ENCODE results near the gene FDXACB1. TPM values are rescaled to one million over a fixed set of nuclear protein-coding genes. Genes with fewer than 3 reads are reported as not detected.
A peak's percentile ranks its signal among the peaks of the same experiment; 100 is the strongest.

The FDXACB1 gene
- 0.98 and 3.7 TPM in 2 replicates for total RNA-seq (ENCODE audit: low replicate concordance)

- TF ChIP-seq CTCF (IDR thresholded peaks at IDR 0.05; ENCODE audit: insufficient read depth, low read length): peak; percentile 96
- peak within 1 kb of the TSS; percentile 78 for H3K4me3 ChIP-seq (ENCODE audit: low read depth, low read length)
- peak; percentile 98 for DNase-seq (ENCODE audit: low read depth)
These were observed at the start of gene FDXACB1, which contains the start of gene CFAP68 for GRCh38 chr11:111878849-111879636. Gene FDXACB1, minus strand, starts transcription at chr11:111879165. Its CDS starts 33 bp downstream, at chr11:111879132. Gene CFAP68, plus strand, starts transcription at chr11:111879541. Its CDS starts 20 bp downstream, at chr11:111879561.

GRCh38 chr11:111926505-111927391 lies 47.8 kb upstream of the FDXACB1 start:
- peak overlapping the region; percentile 64 for H3K4me3 ChIP-seq (ENCODE audit: low read depth, low read length)
- DNase-seq (ENCODE audit: low read depth): peak; percentile 95
- TF ChIP-seq CTCF (IDR thresholded peaks at IDR 0.05; ENCODE audit: insufficient read depth, low read length): no peak

GRCh38 chr11:111925953-111926352 lies 47.0 kb upstream of the FDXACB1 start:
- no peak overlapping the region for H3K4me3 ChIP-seq (ENCODE audit: low read depth, low read length)
- DNase-seq (ENCODE audit: low read depth): no peak
- TF ChIP-seq CTCF (IDR thresholded peaks at IDR 0.05; ENCODE audit: insufficient read depth, low read length): no peak

- H3K4me3 ChIP-seq (ENCODE audit: low read depth, low read length): no peak overlapping the region
- no peak for DNase-seq (ENCODE audit: low read depth)
- TF ChIP-seq CTCF (IDR thresholded peaks at IDR 0.05; ENCODE audit: insufficient read depth, low read length): no peak
These were observed 45.0 kb upstream of the FDXACB1 start for GRCh38 chr11:111923951-111924350.

GRCh38 chr11:111923351-111923788 lies 44.4 kb upstream of the FDXACB1 start:
- peak; percentile 72 for DNase-seq (ENCODE audit: low read depth)
- peak overlapping the region; percentile 17 for H3K4me3 ChIP-seq (ENCODE audit: low read depth, low read length)
- no peak for TF ChIP-seq CTCF (IDR thresholded peaks at IDR 0.05; ENCODE audit: insufficient read depth, low read length)

GRCh38 chr11:111922803-111923202 lies 43.8 kb upstream of the FDXACB1 start:
- no peak overlapping the region for H3K4me3 ChIP-seq (ENCODE audit: low read depth, low read length)
- peak; percentile 95 for DNase-seq (ENCODE audit: low read depth)
- no peak for TF ChIP-seq CTCF (IDR thresholded peaks at IDR 0.05; ENCODE audit: insufficient read depth, low read length)
